PC-9 (cell line): Measurements from ENCODE around the gene RBBP8. TPM values are rescaled to one million over a fixed set of nuclear protein-coding genes. Genes with fewer than 3 reads are reported as not detected.

Experiments
- BruUV-seq: library from RNA; stranded (reverse); fragments of 400-500 nt; replicated peaks from 2 replicates; lab custom pipeline; 2021; lab: Mats Ljungman, UMichigan
- CTCF ChIA-PET: fragments of 300-600 bp; sonication (Branson Sonifier 250); formaldehyde crosslinking; loops from one replicate; lab custom pipeline; 2022; ENCODE audit warnings: antibody characterized with exemption; lab: Charles Lee
- POLR2A ChIA-PET: fragments of 300-600 bp; sonication (Branson Sonifier 250); formaldehyde crosslinking; loops from one replicate; lab custom pipeline; 2022; ENCODE audit warnings: antibody characterized with exemption; ENCODE audit not compliant: unreplicated experiment; lab: Charles Lee
- DNase-seq, 2 experiments: peaks; one replicate each; pipeline versions ENCODE4 v3.0.0 to v3.0.0-alpha.2; 2015 to 2022; ENCODE audit warnings: mixed read lengths in 1 of 2
- H2AFZ ChIP-seq: fragments of 200-600 bp; sonication (generic); 2 replicates; pipeline ENCODE4 v1.8.1; 2017; ENCODE audit warnings: antibody characterized with exemption
- H3F3A ChIP-seq: fragments of 200-600 bp; sonication (generic); 2 replicates; pipeline ENCODE4 v1.8.1; 2017; ENCODE audit warnings: antibody characterized with exemption, mild to moderate bottlenecking, low read depth; ENCODE audit not compliant: insufficient read depth
- H3K27ac ChIP-seq: fragments of 200-600 bp; sonication (generic); 2 replicates; pipeline ENCODE4 v1.6.1; 2016; ENCODE audit warnings: mixed run types
- H3K27me3 ChIP-seq: fragments of 200-600 bp; sonication (generic); 2 replicates; pipeline ENCODE4 v1.6.1; 2016; ENCODE audit warnings: low read depth, mixed run types; ENCODE audit not compliant: insufficient read depth
- H3K36me3 ChIP-seq: fragments of 200-600 bp; sonication (generic); 2 replicates; pipeline ENCODE4 v1.6.1; 2016; ENCODE audit warnings: low read depth, mixed run types
- H3K4me1 ChIP-seq: fragments of 200-600 bp; sonication (generic); replicated peaks from 2 replicates; pipeline ENCODE4 v1.6.1; 2016; ENCODE audit warnings: mixed run types; ENCODE audit not compliant: insufficient read depth
- H3K4me2 ChIP-seq: fragments of 200-600 bp; sonication (generic); 2 replicates; pipeline ENCODE4 v1.6.1; 2017; ENCODE audit warnings: mixed run types
- H3K4me3 ChIP-seq: fragments of 200-600 bp; sonication (generic); 2 replicates; pipeline ENCODE4 v1.6.1; 2016; ENCODE audit warnings: mixed run types
- H3K79me2 ChIP-seq: fragments of 200-600 bp; sonication (generic); 2 replicates; pipeline ENCODE4 v1.6.1; 2017; ENCODE audit warnings: low read depth, mixed run types
- H3K9me2 ChIP-seq: fragments of 200-600 bp; sonication (generic); 2 replicates; pipeline ENCODE4 v1.8.1; 2017; ENCODE audit warnings: mild to moderate bottlenecking; ENCODE audit not compliant: insufficient read depth
- H3K9me3 ChIP-seq: fragments of 200-600 bp; sonication (generic); 2 replicates; pipeline ENCODE4 v1.8.1; 2016; ENCODE audit warnings: low read depth; ENCODE audit not compliant: insufficient read depth
- H4K20me1 ChIP-seq: fragments of 200-600 bp; sonication (generic); 2 replicates; pipeline ENCODE4 v1.8.1; 2017; ENCODE audit not compliant: insufficient read depth
- CTCF ChIP-seq: fragments of 200-600 bp; sonication (generic); conservative IDR thresholded peaks from 2 replicates; pipeline ENCODE4 v1.6.1; 2017; ENCODE audit warnings: mixed run types, antibody characterized with exemption, mild to moderate bottlenecking, moderate library complexity
- EZH2 ChIP-seq: fragments of 200-600 bp; sonication (generic); IDR thresholded peaks from 2 replicates; pipeline ENCODE4 v1.8.0; 2017; ENCODE audit warnings: antibody characterized with exemption, low read depth
- intact Hi-C: fragments of 100-400 bp; cut with micrococcal nuclease; formaldehyde crosslinking; loops from one replicate; pipeline ENCODE4 v1.10.0; 2022; ENCODE audit not compliant: unreplicated experiment
- total RNA-seq: library from RNA; stranded (reverse); gene quantifications from 2 replicates; pipeline ENCODE4 v1.2.3, GENCODE V29; 2021

The RBBP8 gene
- total RNA-seq, 1 experiment from 2014 or later = 28.4 TPM

GRCh38 chr18:22974001-22974400 is 40.9 kb downstream of the RBBP8 start:
- BruUV-seq = no TSS peak

GRCh38 chr18:22974707-22975106 is 41.6 kb downstream of the RBBP8 start:
- DNase-seq = no peak
- intact Hi-C loops = no loop called here
- Histone ChIP-seq H3K27ac (no peak overlapping the region), H3F3A (peaks cover 9% of the 10 kb centered on the region; the same call in 1 of the 2 replicates), H2AFZ (no peak overlapping the region), H3K79me2 (no peaks in the 10 kb centered on the region), H3K9me2 (no peaks in the 10 kb centered on the region), H3K4me2 (no peak overlapping the region), H3K36me3 (no peaks in the 10 kb centered on the region; the same call in 1 of the 2 replicates), H3K9me3 (no peaks in the 10 kb centered on the region), H3K4me1 (peaks cover 17% of the 10 kb centered on the region), H3K4me3 (no peak overlapping the region), H3K27me3 (no peaks in the 10 kb centered on the region), H4K20me1 (no peaks in the 10 kb centered on the region)
- ChIA-PET POLR2A (no interaction called here), CTCF (no interaction called here)
- no TSS peak for BruUV-seq
- TF ChIP-seq CTCF (no peak), EZH2 (no peak)

More at GRCh38 chr18:22974001-22974400, 40.9 kb downstream of the RBBP8 start:
- Histone ChIP-seq H3K9me2 (no peaks in the 10 kb centered on the region), H3K9me3 (no peaks in the 10 kb centered on the region), H3K79me2 (no peaks in the 10 kb centered on the region), H3K4me1 (peaks cover 17% of the 10 kb centered on the region), H3K27ac (no peak overlapping the region), H3K4me2 (no peak overlapping the region), H3K36me3 (no peaks in the 10 kb centered on the region; the same call in 1 of the 2 replicates), H3K4me3 (no peak overlapping the region), H2AFZ (no peak overlapping the region), H3K27me3 (no peaks in the 10 kb centered on the region), H4K20me1 (no peaks in the 10 kb centered on the region), H3F3A (peaks cover 9% of the 10 kb centered on the region; the same call in 1 of the 2 replicates)
- no peak for DNase-seq
- intact Hi-C loops = no loop called here
- CTCF ChIA-PET = no interaction called here
- POLR2A ChIA-PET = no interaction called here
- TF ChIP-seq EZH2 (no peak), CTCF (no peak)

GRCh38 chr18:22975508-22975907 is 42.4 kb downstream of the RBBP8 start:
- intact Hi-C loops = no loop called here
- DNase-seq = no peak
- no TSS peak for BruUV-seq
- no peaks in the 10 kb centered on the region for H3K9me3 ChIP-seq
- no peaks in the 10 kb centered on the region for H4K20me1 ChIP-seq
- no peaks in the 10 kb centered on the region for H3K79me2 ChIP-seq
- no peak overlapping the region for H3K4me2 ChIP-seq
- POLR2A ChIA-PET = no interaction called here
- TF ChIP-seq EZH2 (no peak), CTCF (no peak)
- peaks cover 17% of the 10 kb centered on the region for H3K4me1 ChIP-seq
- no peak overlapping the region for H2AFZ ChIP-seq
- no peaks in the 10 kb centered on the region for H3K9me2 ChIP-seq
- no peaks in the 10 kb centered on the region for H3K27me3 ChIP-seq
- peaks cover 9% of the 10 kb centered on the region; the same call in 1 of the 2 replicates for H3F3A ChIP-seq
- CTCF ChIA-PET = no interaction called here
- H3K4me3 ChIP-seq = no peak overlapping the region
- H3K36me3 ChIP-seq = no peaks in the 10 kb centered on the region; the same call in 1 of the 2 replicates
- H3K27ac ChIP-seq = no peak overlapping the region
